OCI-LY3 (cell line): ENCODE data around the gene AZU1.
"Not testable (repeated sequence)": the region's sequence is repeated elsewhere in the genome, so short reads cannot be mapped to it uniquely, and the experiment has no call there.

ENCODE experiments used
- H2AFZ ChIP-seq: fragments of 200-600, 300-600 bp; shearing (Covaris generic); 2 replicates; pipeline ENCODE4 v1.6.0; 2014; ENCODE audit warnings: antibody characterized with exemption, low read depth, low read length
- H3K27ac ChIP-seq: fragments of 200-600, 300-600 bp; sonication (generic); 2 replicates; pipeline ENCODE4 v1.5.1; 2014; ENCODE audit warnings: mild to moderate bottlenecking, low read length, moderate library complexity, mixed read lengths
- H3K27me3 ChIP-seq: fragments of 200-600, 300-600 bp; sonication (generic); 2 replicates; pipeline ENCODE4 v1.6.1; 2014; ENCODE audit warnings: low read depth, low read length, mixed read lengths
- H3K36me3 ChIP-seq: fragments of 200-600, 300-600 bp; sonication (generic); replicated peaks from 2 replicates; pipeline ENCODE3; 2014; ENCODE audit warnings: low read depth, low read length, mixed read lengths
- H3K4me1 ChIP-seq: fragments of 300-600, 200-600 bp; sonication (generic); 2 replicates; pipeline ENCODE4 v1.6.1; 2014; ENCODE audit warnings: low read length, mixed read lengths
- H3K4me2 ChIP-seq: fragments of 200-600, 300-600 bp; sonication (generic); 2 replicates; pipeline ENCODE4 v1.6.1; 2014; ENCODE audit warnings: low read length, mixed read lengths
- H3K4me3 ChIP-seq: fragments of 300-600, 200-600 bp; sonication (generic); 2 replicates; pipeline ENCODE4 v1.5.1; 2014; ENCODE audit warnings: antibody characterized with exemption, mild to moderate bottlenecking, low read length, moderate library complexity
- H3K79me2 ChIP-seq: fragments of 300-600, 200-600 bp; shearing (Covaris generic); 2 replicates; pipeline ENCODE4 v1.6.1; 2014; ENCODE audit warnings: mild to moderate bottlenecking, low read length, mixed read lengths
- H3K9ac ChIP-seq: fragments of 300-600, 200-600 bp; shearing (Covaris generic); 2 replicates; pipeline ENCODE4 v1.6.0; 2014; ENCODE audit warnings: mild to moderate bottlenecking, low read length, moderate library complexity
- H3K9me3 ChIP-seq: fragments of 200-600, 300-600 bp; shearing (Covaris generic); 2 replicates; pipeline ENCODE4 v1.6.1; 2014; ENCODE audit warnings: low read length, mixed read lengths; ENCODE audit not compliant: insufficient read depth
- H4K20me1 ChIP-seq: fragments of 200-600, 300-600 bp; sonication (generic); 2 replicates; pipeline ENCODE4 v1.6.1; 2016; ENCODE audit warnings: low read length, mixed read lengths; ENCODE audit not compliant: insufficient read depth
- EZH2phosphoT487 ChIP-seq: fragments of 200-600 bp; shearing (Covaris generic); IDR thresholded peaks from 2 replicates; pipeline ENCODE4 v1.6.1; 2018; ENCODE audit warnings: antibody characterized with exemption, mixed run types, low read depth
- TF ChIP-seq, protein P1 (sequence below): fragments of 200-600, 300-600 bp; sonication (generic); IDR thresholded peaks from 2 replicates; pipeline ENCODE4 v1.5.1; 2014; ENCODE audit warnings: antibody characterized with exemption, low read length, low read depth

Gene AZU1

GRCh38 chr19:853014-853585 is 25.5 kb downstream of the AZU1 start:
- H3K36me3 ChIP-seq: no peaks in the 10 kb centered on the region
- H3K9me3 ChIP-seq: no peaks in the 10 kb centered on the region
- H4K20me1 ChIP-seq: no peaks in the 10 kb centered on the region
- H3K4me1 ChIP-seq: no peaks in the 10 kb centered on the region; the same call in 1 of the 2 replicates
- H3K4me3 ChIP-seq: no peak overlapping the region
- H3K79me2 ChIP-seq: no peaks in the 10 kb centered on the region
- no peak overlapping the region for H3K27ac ChIP-seq
- no peak overlapping the region for H2AFZ ChIP-seq
- no peak overlapping the region for H3K9ac ChIP-seq
- H3K4me2 ChIP-seq: no peak overlapping the region
- peaks cover 15% of the 10 kb centered on the region; the same call in 1 of the 2 replicates for H3K27me3 ChIP-seq
- TF ChIP-seq, protein P1, sequence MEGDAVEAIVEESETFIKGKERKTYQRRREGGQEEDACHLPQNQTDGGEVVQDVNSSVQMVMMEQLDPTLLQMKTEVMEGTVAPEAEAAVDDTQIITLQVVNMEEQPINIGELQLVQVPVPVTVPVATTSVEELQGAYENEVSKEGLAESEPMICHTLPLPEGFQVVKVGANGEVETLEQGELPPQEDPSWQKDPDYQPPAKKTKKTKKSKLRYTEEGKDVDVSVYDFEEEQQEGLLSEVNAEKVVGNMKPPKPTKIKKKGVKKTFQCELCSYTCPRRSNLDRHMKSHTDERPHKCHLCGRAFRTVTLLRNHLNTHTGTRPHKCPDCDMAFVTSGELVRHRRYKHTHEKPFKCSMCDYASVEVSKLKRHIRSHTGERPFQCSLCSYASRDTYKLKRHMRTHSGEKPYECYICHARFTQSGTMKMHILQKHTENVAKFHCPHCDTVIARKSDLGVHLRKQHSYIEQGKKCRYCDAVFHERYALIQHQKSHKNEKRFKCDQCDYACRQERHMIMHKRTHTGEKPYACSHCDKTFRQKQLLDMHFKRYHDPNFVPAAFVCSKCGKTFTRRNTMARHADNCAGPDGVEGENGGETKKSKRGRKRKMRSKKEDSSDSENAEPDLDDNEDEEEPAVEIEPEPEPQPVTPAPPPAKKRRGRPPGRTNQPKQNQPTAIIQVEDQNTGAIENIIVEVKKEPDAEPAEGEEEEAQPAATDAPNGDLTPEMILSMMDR: no peak
- no peak for TF ChIP-seq EZH2phosphoT487

DNA sequence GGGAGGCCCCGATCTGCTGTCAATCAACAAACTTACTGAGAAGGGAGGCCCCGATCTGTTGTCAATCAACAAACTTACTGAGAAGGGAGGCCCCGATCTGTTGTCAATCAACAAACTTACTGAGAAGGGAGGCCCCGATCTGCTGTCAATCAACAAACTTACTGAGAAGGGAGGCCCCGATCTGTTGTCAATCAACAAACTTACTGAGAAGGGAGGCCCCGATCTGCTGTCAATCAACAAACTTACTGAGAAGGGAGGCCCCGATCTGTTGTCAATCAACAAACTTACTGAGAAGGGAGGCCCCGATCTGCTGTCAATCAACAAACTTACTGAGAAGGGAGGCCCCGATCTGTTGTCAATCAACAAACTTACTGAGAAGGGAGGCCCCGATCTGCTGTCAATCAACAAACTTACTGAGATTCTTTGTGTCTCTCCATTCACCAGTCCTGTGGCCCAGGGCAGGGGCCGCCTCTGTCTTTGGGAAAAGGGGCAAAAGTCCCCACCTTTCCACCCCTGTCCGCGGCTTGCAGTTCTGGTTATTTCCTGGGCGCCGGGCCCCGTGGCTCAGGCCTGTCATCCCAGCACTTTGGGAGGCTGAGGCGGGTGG is 26.1 kb downstream of the AZU1 start:
- H3K79me2 ChIP-seq, H3K27ac ChIP-seq, H4K20me1 ChIP-seq, H3K4me1 ChIP-seq, H3K27me3 ChIP-seq, H3K9me3 ChIP-seq, H3K4me2 ChIP-seq, H3K9ac ChIP-seq, H2AFZ ChIP-seq, H3K36me3 ChIP-seq, H3K4me3 ChIP-seq: not testable (repeated sequence)

- no peaks in the 10 kb centered on the region for H3K9me3 ChIP-seq
- no peak overlapping the region for H3K9ac ChIP-seq
- H3K36me3 ChIP-seq: no peaks in the 10 kb centered on the region
- H3K27me3 ChIP-seq: 0 out of 2 replicates have a peak, but pooled peaks cover 4% of the 10 kb centered on the region
- H3K79me2 ChIP-seq: no peaks in the 10 kb centered on the region
- H4K20me1 ChIP-seq: no peaks in the 10 kb centered on the region
- TF ChIP-seq, protein P1: no peak
- no peak for TF ChIP-seq EZH2phosphoT487
- H3K4me1 ChIP-seq: no peaks in the 10 kb centered on the region
- no peak overlapping the region for H3K27ac ChIP-seq
- no peak overlapping the region for H2AFZ ChIP-seq
- H3K4me3 ChIP-seq: no peak overlapping the region
- no peak overlapping the region for H3K4me2 ChIP-seq
Measured at GRCh38 chr19:854549-854948, 26.9 kb downstream of the AZU1 start.

- H2AFZ ChIP-seq: no peak overlapping the region
Measured at GRCh38 chr19:855142-855541, 27.5 kb downstream of the AZU1 start.

More at GRCh38 chr19:855142-855541, 27.5 kb downstream of the AZU1 start:
- Histone ChIP-seq H3K9ac (no peak overlapping the region), H4K20me1 (no peaks in the 10 kb centered on the region), H3K9me3 (no peaks in the 10 kb centered on the region), H3K79me2 (no peaks in the 10 kb centered on the region), H3K4me3 (no peak overlapping the region), H3K27me3 (0 out of 2 replicates have a peak, but pooled peaks cover 4% of the 10 kb centered on the region), H3K27ac (no peak overlapping the region), H3K4me2 (no peak overlapping the region), H3K4me1 (no peaks in the 10 kb centered on the region), H3K36me3 (no peaks in the 10 kb centered on the region)
- TF ChIP-seq, protein P1: no peak
- TF ChIP-seq EZH2phosphoT487: no peak
